ENCODE data around the gene CHRNA3. TPM values are rescaled to one million over a fixed set of nuclear protein-coding genes. Genes with fewer than 3 reads are reported as not detected.

The CHRNA3 gene
- polyA plus RNA-seq, 1 donor from 2014 or later = 2.4 TPM

DNA sequence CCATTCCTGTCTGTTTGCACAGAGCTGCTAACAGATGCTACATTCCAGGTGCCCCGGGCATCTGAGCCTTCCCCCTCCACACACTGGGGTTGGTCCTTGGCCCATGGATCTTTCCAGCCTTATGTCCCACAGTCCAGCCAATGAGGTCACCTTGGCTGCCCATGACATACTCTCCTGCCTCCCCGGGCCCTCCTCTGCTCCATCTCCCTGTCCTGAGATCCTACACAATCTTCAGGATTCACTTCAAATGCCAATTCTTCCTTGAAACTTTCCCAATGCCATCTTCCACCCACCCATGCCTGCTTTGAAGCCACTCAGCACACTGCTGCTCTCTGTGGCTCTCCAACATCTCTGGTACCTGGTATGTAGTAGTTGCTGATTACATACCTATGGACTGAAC, 4.3 kb downstream of the CHRNA3 start:
- no peaks in the 10 kb centered on the region for H3K9me3 ChIP-seq (ENCODE audit: low read length)

DNA sequence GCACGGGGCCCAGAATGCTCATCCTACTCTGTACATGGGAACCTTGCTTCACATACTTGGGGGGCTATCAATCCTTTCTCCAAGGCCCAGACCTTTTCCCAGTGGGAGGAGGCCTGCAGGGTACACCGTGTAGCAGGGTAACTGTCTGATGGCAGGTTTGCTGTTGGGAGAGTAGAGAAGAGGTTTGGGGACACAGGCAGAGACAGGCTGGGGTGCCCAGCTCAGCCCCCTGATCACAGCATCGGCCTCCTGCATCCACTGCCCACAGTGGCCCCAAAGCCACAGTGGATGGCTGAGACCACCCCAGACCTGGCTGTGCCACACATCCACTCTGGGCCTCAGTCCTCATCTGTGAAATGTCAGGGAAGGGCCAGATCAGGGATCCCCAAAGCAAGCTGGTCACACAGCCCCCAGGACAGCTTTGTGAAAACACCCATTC, 5.6 kb downstream of the CHRNA3 start:
- Histone ChIP-seq H3K79me2 (replicated peaks; ENCODE audit: insufficient read depth, low read length) (no peaks in the 10 kb centered on the region), H3K4me3 (ENCODE audit: low read length) (no peak overlapping the region), H3K9ac (ENCODE audit: low read length) (no peak overlapping the region), H4K20me1 (ENCODE audit: insufficient read depth) (no peaks in the 10 kb centered on the region), H2AFZ (ENCODE audit: low read depth, low read length) (no peak overlapping the region), H3K27ac (ENCODE audit: low read length) (no peak overlapping the region), H3K4me2 (ENCODE audit: low read length) (no peak overlapping the region), H3K36me3 (ENCODE audit: insufficient read depth, low read length) (no peaks in the 10 kb centered on the region), H3K27me3 (ENCODE audit: insufficient read depth, low read depth, low read length) (peaks cover 16% of the 10 kb centered on the region), H3K9me2 (ENCODE audit: insufficient read depth, low read length) (no peaks in the 10 kb centered on the region), H3K9me3 (ENCODE audit: low read length) (no peaks in the 10 kb centered on the region), H3F3A (ENCODE audit: insufficient read depth, low read length, poor library complexity, severe bottlenecking) (no peaks in the 10 kb centered on the region)
- TF ChIP-seq TAF1 (IDR thresholded peaks at IDR 0.05; ENCODE audit: low read depth) (no peak), SMC3 (conservative IDR thresholded peaks at IDR 0.05; ENCODE audit: poor library complexity) (no peak), EP300 (conservative IDR thresholded peaks at IDR 0.05; ENCODE audit: poor library complexity, severe bottlenecking) (no peak), MXI1 (conservative IDR thresholded peaks at IDR 0.05; ENCODE audit: poor library complexity, severe bottlenecking) (no peak), RAD21 (conservative IDR thresholded peaks at IDR 0.05) (no peak), POLR2AphosphoS5 (IDR thresholded peaks at IDR 0.05) (no peak), EZH2 (IDR thresholded peaks at IDR 0.05; ENCODE audit: borderline replicate concordance, insufficient read depth, low read length, poor library complexity, severe bottlenecking) (no peak)
- TF ChIP-seq, protein P1, sequence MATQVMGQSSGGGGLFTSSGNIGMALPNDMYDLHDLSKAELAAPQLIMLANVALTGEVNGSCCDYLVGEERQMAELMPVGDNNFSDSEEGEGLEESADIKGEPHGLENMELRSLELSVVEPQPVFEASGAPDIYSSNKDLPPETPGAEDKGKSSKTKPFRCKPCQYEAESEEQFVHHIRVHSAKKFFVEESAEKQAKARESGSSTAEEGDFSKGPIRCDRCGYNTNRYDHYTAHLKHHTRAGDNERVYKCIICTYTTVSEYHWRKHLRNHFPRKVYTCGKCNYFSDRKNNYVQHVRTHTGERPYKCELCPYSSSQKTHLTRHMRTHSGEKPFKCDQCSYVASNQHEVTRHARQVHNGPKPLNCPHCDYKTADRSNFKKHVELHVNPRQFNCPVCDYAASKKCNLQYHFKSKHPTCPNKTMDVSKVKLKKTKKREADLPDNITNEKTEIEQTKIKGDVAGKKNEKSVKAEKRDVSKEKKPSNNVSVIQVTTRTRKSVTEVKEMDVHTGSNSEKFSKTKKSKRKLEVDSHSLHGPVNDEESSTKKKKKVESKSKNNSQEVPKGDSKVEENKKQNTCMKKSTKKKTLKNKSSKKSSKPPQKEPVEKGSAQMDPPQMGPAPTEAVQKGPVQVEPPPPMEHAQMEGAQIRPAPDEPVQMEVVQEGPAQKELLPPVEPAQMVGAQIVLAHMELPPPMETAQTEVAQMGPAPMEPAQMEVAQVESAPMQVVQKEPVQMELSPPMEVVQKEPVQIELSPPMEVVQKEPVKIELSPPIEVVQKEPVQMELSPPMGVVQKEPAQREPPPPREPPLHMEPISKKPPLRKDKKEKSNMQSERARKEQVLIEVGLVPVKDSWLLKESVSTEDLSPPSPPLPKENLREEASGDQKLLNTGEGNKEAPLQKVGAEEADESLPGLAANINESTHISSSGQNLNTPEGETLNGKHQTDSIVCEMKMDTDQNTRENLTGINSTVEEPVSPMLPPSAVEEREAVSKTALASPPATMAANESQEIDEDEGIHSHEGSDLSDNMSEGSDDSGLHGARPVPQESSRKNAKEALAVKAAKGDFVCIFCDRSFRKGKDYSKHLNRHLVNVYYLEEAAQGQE (IDR thresholded peaks at IDR 0.05; ENCODE audit: borderline replicate concordance) = no peak
- TF ChIP-seq, protein P2, sequence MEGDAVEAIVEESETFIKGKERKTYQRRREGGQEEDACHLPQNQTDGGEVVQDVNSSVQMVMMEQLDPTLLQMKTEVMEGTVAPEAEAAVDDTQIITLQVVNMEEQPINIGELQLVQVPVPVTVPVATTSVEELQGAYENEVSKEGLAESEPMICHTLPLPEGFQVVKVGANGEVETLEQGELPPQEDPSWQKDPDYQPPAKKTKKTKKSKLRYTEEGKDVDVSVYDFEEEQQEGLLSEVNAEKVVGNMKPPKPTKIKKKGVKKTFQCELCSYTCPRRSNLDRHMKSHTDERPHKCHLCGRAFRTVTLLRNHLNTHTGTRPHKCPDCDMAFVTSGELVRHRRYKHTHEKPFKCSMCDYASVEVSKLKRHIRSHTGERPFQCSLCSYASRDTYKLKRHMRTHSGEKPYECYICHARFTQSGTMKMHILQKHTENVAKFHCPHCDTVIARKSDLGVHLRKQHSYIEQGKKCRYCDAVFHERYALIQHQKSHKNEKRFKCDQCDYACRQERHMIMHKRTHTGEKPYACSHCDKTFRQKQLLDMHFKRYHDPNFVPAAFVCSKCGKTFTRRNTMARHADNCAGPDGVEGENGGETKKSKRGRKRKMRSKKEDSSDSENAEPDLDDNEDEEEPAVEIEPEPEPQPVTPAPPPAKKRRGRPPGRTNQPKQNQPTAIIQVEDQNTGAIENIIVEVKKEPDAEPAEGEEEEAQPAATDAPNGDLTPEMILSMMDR (IDR thresholded peaks at IDR 0.05; ENCODE audit: poor library complexity, severe bottlenecking) = no peak

More for the DNA sequence above, 4.3 kb downstream of the CHRNA3 start:
- H3K4me2 ChIP-seq (ENCODE audit: low read length) = no peak overlapping the region
- H4K20me1 ChIP-seq (ENCODE audit: insufficient read depth) = no peaks in the 10 kb centered on the region
- H3K27me3 ChIP-seq (ENCODE audit: insufficient read depth, low read depth, low read length) = peaks cover 28% of the 10 kb centered on the region
- H3K4me3 ChIP-seq (ENCODE audit: low read length) = no peak overlapping the region
- H3K36me3 ChIP-seq (ENCODE audit: insufficient read depth, low read length) = no peaks in the 10 kb centered on the region
- no peak overlapping the region for H3K9ac ChIP-seq (ENCODE audit: low read length)
- no peak overlapping the region for H3K27ac ChIP-seq (ENCODE audit: low read length)
- H3K79me2 ChIP-seq (replicated peaks; ENCODE audit: insufficient read depth, low read length) = no peaks in the 10 kb centered on the region
- no peak overlapping the region for H2AFZ ChIP-seq (ENCODE audit: low read depth, low read length)
- TF ChIP-seq EP300 (conservative IDR thresholded peaks at IDR 0.05; ENCODE audit: poor library complexity, severe bottlenecking) = no peak
- no peak for TF ChIP-seq SMC3 (conservative IDR thresholded peaks at IDR 0.05; ENCODE audit: poor library complexity)
- no peak for TF ChIP-seq TAF1 (IDR thresholded peaks at IDR 0.05; ENCODE audit: low read depth)
- TF ChIP-seq, protein P1 (IDR thresholded peaks at IDR 0.05; ENCODE audit: borderline replicate concordance) = no peak
- TF ChIP-seq POLR2AphosphoS5 (IDR thresholded peaks at IDR 0.05) = no peak
- no peak for TF ChIP-seq MXI1 (conservative IDR thresholded peaks at IDR 0.05; ENCODE audit: poor library complexity, severe bottlenecking)
- no peak for TF ChIP-seq EZH2 (IDR thresholded peaks at IDR 0.05; ENCODE audit: borderline replicate concordance, insufficient read depth, low read length, poor library complexity, severe bottlenecking)
- TF ChIP-seq RAD21 (conservative IDR thresholded peaks at IDR 0.05) = no peak
- TF ChIP-seq, protein P2 (IDR thresholded peaks at IDR 0.05; ENCODE audit: poor library complexity, severe bottlenecking) = no peak
- H3F3A ChIP-seq (ENCODE audit: insufficient read depth, low read length, poor library complexity, severe bottlenecking) = no peaks in the 10 kb centered on the region
- H3K9me2 ChIP-seq (ENCODE audit: insufficient read depth, low read length) = no peaks in the 10 kb centered on the region
